H1 (cell line): ENCODE measurements around the gene DYNC2I2. TPM values are rescaled to one million over a fixed set of nuclear protein-coding genes. Genes with fewer than 3 reads are reported as not detected.

ENCODE experiments used
- CTCF ChIA-PET: fragments of 300-600 bp; sonication (Branson Sonifier 250); formaldehyde crosslinking; loops from one replicate; lab custom pipeline; 2021; ENCODE audit not compliant: partially characterized antibody; lab: Charles Lee
- POLR2A ChIA-PET: fragments of 300-600 bp; sonication (Branson Sonifier 250); formaldehyde crosslinking; loops from one replicate; lab custom pipeline; 2021; ENCODE audit warnings: inconsistent platforms; ENCODE audit not compliant: partially characterized antibody; lab: Charles Lee
- DNase-seq, 2 experiments: peaks; one replicate each; pipeline versions ENCODE4 v3.0.0 to v3.0.0-alpha.2; 2010 to 2022; ENCODE audit warnings: low spot score in 2 of 2, low read depth in 1 of 2, mixed read lengths in 1 of 2
- FAIRE-seq: peaks from 2 replicates; lab custom pipeline; 2011; peaks lifted over from hg19 to GRCh38; lab: Jason Lieb, UNC
- H2AFZ ChIP-seq: 2 replicates; pipeline ENCODE4 v1.8.1; 2012; ENCODE audit warnings: low read length, inconsistent platforms
- H2AK5ac ChIP-seq: 2 replicates; pipeline ENCODE4 v1.6.1; 2013; ENCODE audit warnings: low read depth, low read length
- H2BK120ac ChIP-seq: replicated peaks from 2 replicates; pipeline ENCODE3; 2013; ENCODE audit warnings: low read depth, low read length, inconsistent platforms
- H2BK12ac ChIP-seq: 2 replicates; pipeline ENCODE4 v1.6.1; 2013; ENCODE audit warnings: low read depth, low read length
- H2BK15ac ChIP-seq: 2 replicates; pipeline ENCODE4 v1.6.1; 2013; ENCODE audit warnings: low read length
- H2BK20ac ChIP-seq: 2 replicates; pipeline ENCODE4 v1.6.1; 2013; ENCODE audit warnings: low read length
- H2BK5ac ChIP-seq: 2 replicates; pipeline ENCODE4 v1.6.1; 2013; ENCODE audit warnings: low read depth, low read length
- H3K14ac ChIP-seq: 2 replicates; pipeline ENCODE4 v1.6.1; 2013; ENCODE audit warnings: inconsistent platforms; ENCODE audit not compliant: insufficient read length
- H3K18ac ChIP-seq: 2 replicates; pipeline ENCODE4 v1.6.1; 2013; ENCODE audit warnings: low read length; ENCODE audit errors: extremely low read depth
- H3K23ac ChIP-seq: 2 replicates; pipeline ENCODE4 v1.6.1; 2013; ENCODE audit warnings: inconsistent platforms; ENCODE audit not compliant: insufficient read length
- H3K23me2 ChIP-seq: 2 replicates; pipeline ENCODE4 v1.6.1; 2013; ENCODE audit warnings: low read depth, low read length
- H3K27ac ChIP-seq: 2 replicates; pipeline ENCODE4 v1.6.1; 2011; ENCODE audit warnings: low read depth, low read length, inconsistent platforms
- H3K27me3 ChIP-seq, 4 experiments: replicated peaks in 1 of 4; 1 replicate in 1 of 4; 2 replicates in 3 of 4; pipeline versions ENCODE4 v1.6.1 to v1.8.1; 2011 to 2013; ENCODE audit warnings: low read length in 3 of 4, mild to moderate bottlenecking in 3 of 4, inconsistent platforms in 2 of 4, mixed read lengths in 2 of 4, moderate library complexity in 1 of 4; ENCODE audit not compliant: control insufficient read depth in 3 of 4, insufficient read depth in 3 of 4; ENCODE audit errors: extremely low read depth in 1 of 4
- H3K36me3 ChIP-seq, 4 experiments: 2 replicates each; pipeline versions ENCODE4 v1.6.1 to v1.8.1; 2011 to 2013; ENCODE audit warnings: mild to moderate bottlenecking in 4 of 4, low read length in 3 of 4, moderate library complexity in 2 of 4, control low read depth in 1 of 4, inconsistent platforms in 1 of 4; ENCODE audit not compliant: insufficient read depth in 4 of 4, control insufficient read depth in 2 of 4
- H3K4ac ChIP-seq: replicated peaks from 2 replicates; pipeline ENCODE3; 2013; ENCODE audit warnings: low read length, low read depth, mixed read lengths, inconsistent platforms; ENCODE audit not compliant: insufficient read length
- H3K4me1 ChIP-seq, 4 experiments: replicated peaks in 1 of 4; 1 replicate in 1 of 4; 2 replicates in 3 of 4; pipeline versions ENCODE4 v1.6.1 to v1.8.1; 2011 to 2013; ENCODE audit warnings: low read length in 3 of 4, inconsistent platforms in 2 of 4, mixed read lengths in 1 of 4; ENCODE audit not compliant: insufficient read depth in 4 of 4, control insufficient read depth in 3 of 4
- H3K4me2 ChIP-seq, 2 experiments: 2 replicates each; pipeline versions ENCODE4 v1.6.1 to v1.8.1; 2011 to 2013; ENCODE audit warnings: low read depth in 2 of 2, low read length in 2 of 2, control low read depth in 1 of 2, inconsistent platforms in 1 of 2, mild to moderate bottlenecking in 1 of 2; ENCODE audit not compliant: insufficient read depth in 1 of 2
- H3K4me3 ChIP-seq, 4 experiments: fragments of 200-600, 300-600 bp in 1 of 4; sonication (generic), shearing (Covaris generic), sonication (Bioruptor Twin) in 1 of 4; 2 replicates each; pipeline versions ENCODE4 v1.5.1 to v1.8.1; 2011 to 2016; ENCODE audit warnings: low read length in 4 of 4, low read depth in 3 of 4, control low read depth in 2 of 4, inconsistent platforms in 2 of 4, mild to moderate bottlenecking in 2 of 4, mixed read lengths in 1 of 4, moderate library complexity in 1 of 4; ENCODE audit not compliant: insufficient read depth in 2 of 4; ENCODE audit errors: extremely low read depth in 1 of 4
- H3K56ac ChIP-seq: replicated peaks from 2 replicates; pipeline ENCODE3; 2013; ENCODE audit warnings: low read depth, mild to moderate bottlenecking, mixed read lengths, low read length, inconsistent platforms; ENCODE audit not compliant: insufficient read length
- H3K79me1 ChIP-seq: 2 replicates; pipeline ENCODE4 v1.6.1; 2013; ENCODE audit warnings: low read depth, low read length, control low read depth
- H3K79me2 ChIP-seq, 2 experiments: 2 replicates each; pipeline versions ENCODE4 v1.6.1 to v1.8.1; 2012 to 2013; ENCODE audit warnings: low read length in 2 of 2, mild to moderate bottlenecking in 2 of 2, inconsistent platforms in 1 of 2; ENCODE audit not compliant: insufficient read depth in 2 of 2, control insufficient read depth in 1 of 2
- H3K9ac ChIP-seq, 4 experiments: replicated peaks in 1 of 4; 1 replicate in 1 of 4; 2 replicates in 3 of 4; pipeline versions ENCODE4 v1.6.1 to v1.8.1; 2011 to 2013; ENCODE audit warnings: low read depth in 3 of 4, low read length in 3 of 4, control low read depth in 2 of 4, mild to moderate bottlenecking in 2 of 4, moderate library complexity in 2 of 4, inconsistent platforms in 1 of 4; ENCODE audit errors: extremely low read depth in 1 of 4
- H3K9me3 ChIP-seq, 2 experiments: 2 replicates each; pipeline versions ENCODE4 v1.6.1 to v1.8.1; 2012 to 2013; ENCODE audit warnings: mild to moderate bottlenecking in 2 of 2, moderate library complexity in 2 of 2, control low read depth in 1 of 2, inconsistent platforms in 1 of 2, low read depth in 1 of 2, low read length in 1 of 2, mixed read lengths in 1 of 2; ENCODE audit not compliant: insufficient read depth in 2 of 2
- H4K20me1 ChIP-seq, 2 experiments: replicated peaks in 1 of 2; 2 replicates each; pipeline versions ENCODE3 to v1.8.1; 2011 to 2013; ENCODE audit warnings: inconsistent platforms in 2 of 2, low read length in 2 of 2, mild to moderate bottlenecking in 1 of 2; ENCODE audit not compliant: insufficient read depth in 2 of 2, control insufficient read depth in 1 of 2
- H4K5ac ChIP-seq: 2 replicates; pipeline ENCODE4 v1.6.1; 2013; ENCODE audit warnings: low read length, low read depth, mixed read lengths, inconsistent platforms; ENCODE audit not compliant: insufficient read length
- H4K8ac ChIP-seq: 2 replicates; pipeline ENCODE4 v1.8.0; 2013; ENCODE audit warnings: mild to moderate bottlenecking, moderate library complexity, low read length, inconsistent platforms; ENCODE audit not compliant: insufficient read depth; ENCODE audit errors: extremely low read depth
- H4K91ac ChIP-seq: replicated peaks from 2 replicates; pipeline ENCODE3; 2013; ENCODE audit warnings: low read length, mixed read lengths, inconsistent platforms; ENCODE audit not compliant: insufficient read length
- CBX5 ChIP-seq: fragments of 300-800, 300-1000 bp; sonication (generic); IDR thresholded peaks from 2 replicates; pipeline ENCODE4 v1.7.1; 2016; ENCODE audit warnings: antibody characterized with exemption, low read length, low read depth
- POLR2A ChIP-seq, 2 experiments: IDR thresholded peaks; 1 replicate in 1 of 2; 2 replicates in 1 of 2; pipeline ENCODE4 v1.6.1; 2011; ENCODE audit warnings: low read depth in 2 of 2, low read length in 2 of 2, mild to moderate bottlenecking in 2 of 2; ENCODE audit errors: control extremely low read depth in 1 of 2
- WGBS, 2 experiments: shearing (Covaris generic) in 1 of 2; methylation state at CpG; one replicate each; pipeline versions ENCODE4 v1.1.6 to v1.1.7; 2013 to 2015; ENCODE audit warnings: low lambda C conversion rate in 2 of 2, mixed read lengths in 2 of 2, inconsistent platforms in 1 of 2, low coverage in 1 of 2, missing lambda C conversion rate in 1 of 2; ENCODE audit not compliant: insufficient replicate concordance in 2 of 2, insufficient coverage in 1 of 2, insufficient read length in 1 of 2; ENCODE audit errors: extremely low coverage in 1 of 2, missing lambda C conversion rate in 1 of 2; 5-methylcytosine and 5-hydroxymethylcytosine counted together
- polyA plus RNA-seq, 7 experiments: library from polyadenylated mRNA; depleted of rRNA in 3 of 7; stranded (reverse) in 5 of 7; unstranded in 2 of 7; fragments of >200 nt in 5 of 7; fragments of 200-250 nt in 2 of 7; gene quantifications; 1 replicate in 5 of 7; 2 replicates in 1 of 7; 4 replicates in 1 of 7; pipeline versions ENCODE4 v1.2.1 to v1.2.3, GENCODE V29; 2011 to 2013; ENCODE audit warnings: missing spikeins in 2 of 7, mixed read lengths in 2 of 7
- total RNA-seq: library from RNA; stranded (reverse); fragmentation: NEBNext Ultra II Directional; extraction: Animal tissue kit (Norgen Biotek cat#: 25700); gene quantifications from 2 replicates; pipeline ENCODE4 v1.2.1, GENCODE V29; 2021

DYNC2I2 gene
- total and polyA plus RNA-seq, 2 of the 8 experiments (the other 6 are each of a cell fraction or from before 2014, with no cell fraction given): 58.0 to 78.5 TPM

DNA sequence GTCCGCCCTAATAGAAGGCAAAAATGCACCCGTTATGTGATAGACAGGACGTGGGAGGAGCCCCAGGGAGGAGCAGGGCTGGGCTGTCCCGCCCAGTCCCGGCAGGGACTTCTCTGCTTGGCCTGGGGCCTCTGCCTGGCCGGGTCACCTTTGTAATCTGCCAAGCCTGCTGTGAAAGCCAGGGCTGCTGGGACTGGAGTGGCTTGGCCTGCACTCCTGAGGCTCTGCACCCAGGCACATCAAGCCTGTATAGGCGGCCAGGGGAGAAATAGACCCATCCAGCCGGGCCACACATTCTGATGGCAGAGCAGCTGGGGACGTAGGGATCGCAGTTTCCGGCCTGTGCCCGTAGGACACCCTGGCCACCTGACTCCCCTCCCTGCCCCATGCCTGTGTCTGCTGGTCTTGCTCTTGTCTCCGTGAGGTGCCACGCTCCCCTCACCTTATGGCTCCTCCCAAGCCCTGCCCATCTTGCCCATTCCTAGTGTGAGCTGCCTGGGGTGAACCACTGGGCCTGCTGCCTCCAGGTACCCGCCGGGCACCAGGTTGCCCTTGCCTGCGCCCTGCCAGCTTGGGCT, 28.1 kb downstream of the DYNC2I2 start:
- H2AK5ac ChIP-seq: no peak overlapping the region
- no peak overlapping the region for H3K18ac ChIP-seq
- no peak overlapping the region for H2BK12ac ChIP-seq
- peaks cover 29 to 56% (median 47%) of the 10 kb centered on the region in 4 experiments for H3K36me3 ChIP-seq
- H2BK5ac ChIP-seq: no peak overlapping the region; the same call in 1 of the 2 replicates
- FAIRE-seq (no peak), DNase-seq (no peak)
- WGBS, 2 experiments: 91% methylated on average over 17 of the region's 17 CpGs; no CpG with 5 or more reads in 1 of the 2 experiments
- H3K23me2 ChIP-seq: no peaks in the 10 kb centered on the region
- H3K4ac ChIP-seq: no peak overlapping the region
- no peak overlapping the region for H3K23ac ChIP-seq
- H3K79me1 ChIP-seq: peaks cover 5% of the 10 kb centered on the region
- TF ChIP-seq CBX5 (no peak), POLR2A (IDR thresholded peaks at IDR 0.05; ENCODE audit: control extremely low read depth in 1 of 2, low read depth in 2 of 2, low read length in 2 of 2) (0 out of 3 replicates have a peak, but pooled peaks of 1 of the 2 experiments have one; percentile 16)
- H3K27ac ChIP-seq: no peak overlapping the region
- no peak overlapping the region for H3K9ac ChIP-seq
- no peak overlapping the region for H3K4me2 ChIP-seq
- no peak overlapping the region for H4K5ac ChIP-seq
- H3K9me3 ChIP-seq: no peaks in the 10 kb centered on the region
- H2AFZ ChIP-seq: no peak overlapping the region
- H3K79me2 ChIP-seq: no peaks in the 10 kb centered on the region
- H3K14ac ChIP-seq: no peak overlapping the region
- H4K20me1 ChIP-seq: peaks cover 5 to 16% of the 10 kb centered on the region in 2 experiments
- ChIA-PET CTCF (no interaction called here), POLR2A (no interaction called here)
- H3K4me1 ChIP-seq: no peaks in the 10 kb centered on the region
- H4K91ac ChIP-seq: no peak overlapping the region
- no peak overlapping the region for H3K4me3 ChIP-seq
- no peak overlapping the region for H2BK120ac ChIP-seq
- H3K27me3 ChIP-seq: no peaks in the 10 kb centered on the region
- peak overlapping the region; percentile 79; the same call in 1 of the 2 replicates for H4K8ac ChIP-seq
- H2BK20ac ChIP-seq: no peak overlapping the region
- H2BK15ac ChIP-seq: no peak overlapping the region
- H3K56ac ChIP-seq: no peak overlapping the region
